Trophoblast cell (in vitro differentiated cells and primary cell): ENCODE data around the gene DPT.
A peak's percentile ranks its signal among the peaks of the same experiment; 100 is the strongest.

Experiments used
- DNase-seq, 2 donors: peaks; one replicate each; pipeline ENCODE4 v3.0.0-alpha.2; 2016
- H2AFZ ChIP-seq: 2 replicates; pipeline ENCODE4 v1.6.1; 2013; ENCODE audit warnings: low read length, moderate library complexity, mild to moderate bottlenecking; ENCODE audit not compliant: insufficient read depth, poor library complexity
- H2AK5ac ChIP-seq: 2 replicates; pipeline ENCODE4 v1.6.1; 2013; ENCODE audit warnings: mild to moderate bottlenecking, low read length
- H2BK120ac ChIP-seq: 2 replicates; pipeline ENCODE4 v1.6.1; 2013; ENCODE audit warnings: low read length, mild to moderate bottlenecking, moderate library complexity; ENCODE audit not compliant: insufficient read depth, poor library complexity
- H2BK12ac ChIP-seq: 2 replicates; pipeline ENCODE4 v1.6.1; 2013; ENCODE audit warnings: mild to moderate bottlenecking, low read length, moderate library complexity
- H2BK5ac ChIP-seq: 2 replicates; pipeline ENCODE4 v1.6.1; 2013; ENCODE audit warnings: low read length, low read depth, moderate library complexity, mild to moderate bottlenecking; ENCODE audit not compliant: poor library complexity
- H3K14ac ChIP-seq: 2 replicates; pipeline ENCODE4 v1.6.1; 2013; ENCODE audit warnings: mild to moderate bottlenecking, low read length
- H3K18ac ChIP-seq: 2 replicates; pipeline ENCODE4 v1.6.1; 2013; ENCODE audit warnings: mild to moderate bottlenecking, low read length
- H3K23ac ChIP-seq: 2 replicates; pipeline ENCODE4 v1.6.1; 2013; ENCODE audit warnings: low read length
- H3K27ac ChIP-seq: 2 replicates; pipeline ENCODE4 v1.5.1; 2013; ENCODE audit warnings: low read depth, mild to moderate bottlenecking, inconsistent platforms, low read length, moderate library complexity
- H3K27me3 ChIP-seq: 2 replicates; pipeline ENCODE4 v1.6.1; 2013; ENCODE audit warnings: inconsistent platforms, mild to moderate bottlenecking, low read length, moderate library complexity; ENCODE audit not compliant: insufficient read depth
- H3K36me3 ChIP-seq, 2 experiments: 1 replicate in 1 of 2; 2 replicates in 1 of 2; pipeline ENCODE4 v1.6.1; 2013; ENCODE audit warnings: low read length in 2 of 2, mild to moderate bottlenecking in 2 of 2, moderate library complexity in 1 of 2; ENCODE audit not compliant: insufficient read depth in 2 of 2, control insufficient read depth in 1 of 2
- H3K4ac ChIP-seq: 2 replicates; pipeline ENCODE4 v1.6.1; 2013; ENCODE audit warnings: low read depth, mild to moderate bottlenecking, low read length, moderate library complexity
- H3K4me1 ChIP-seq, 2 experiments: 1 replicate in 1 of 2; 2 replicates in 1 of 2; pipeline ENCODE4 v1.6.1; 2013; ENCODE audit warnings: low read length in 2 of 2, mild to moderate bottlenecking in 2 of 2, moderate library complexity in 1 of 2; ENCODE audit not compliant: insufficient read depth in 2 of 2, control insufficient read depth in 1 of 2
- H3K4me2 ChIP-seq: 2 replicates; pipeline ENCODE4 v1.6.1; 2013; ENCODE audit warnings: inconsistent platforms, mild to moderate bottlenecking, low read length, moderate library complexity
- H3K4me3 ChIP-seq: 2 replicates; pipeline ENCODE4 v1.5.1; 2013; ENCODE audit warnings: mild to moderate bottlenecking, low read depth, low read length, inconsistent platforms
- H3K79me1 ChIP-seq: one replicate; pipeline ENCODE4 v1.6.1; 2013; ENCODE audit warnings: low read length
- H3K79me2 ChIP-seq: 2 replicates; pipeline ENCODE4 v1.6.1; 2013; ENCODE audit warnings: low read length, mild to moderate bottlenecking; ENCODE audit not compliant: control insufficient read depth, insufficient read depth, poor library complexity
- H3K9ac ChIP-seq: 2 replicates; pipeline ENCODE4 v1.6.1; 2013; ENCODE audit warnings: mild to moderate bottlenecking, low read length
- H3K9me3 ChIP-seq: 2 replicates; pipeline ENCODE4 v1.6.1; 2013; ENCODE audit warnings: low read depth, mild to moderate bottlenecking, control low read depth, inconsistent platforms, low read length; ENCODE audit not compliant: insufficient read depth
- H4K12ac ChIP-seq: 2 replicates; pipeline ENCODE4 v1.6.1; 2013; ENCODE audit warnings: low read depth, mild to moderate bottlenecking, low read length, moderate library complexity
- H4K8ac ChIP-seq: 2 replicates; pipeline ENCODE4 v1.6.1; 2013; ENCODE audit warnings: low read depth, mild to moderate bottlenecking, low read length, moderate library complexity
- H4K91ac ChIP-seq: one replicate; pipeline ENCODE4 v1.6.1; 2013; ENCODE audit warnings: low read depth, mild to moderate bottlenecking, low read length, moderate library complexity
- WGBS: extraction: QIAGEN DNeasy Blood & Tissue Kit; methylation state at CpG from one replicate; pipeline ENCODE4 v1.1.7; 2013; ENCODE audit warnings: missing lambda C conversion rate; ENCODE audit not compliant: insufficient read length, insufficient coverage; ENCODE audit errors: extremely low coverage; 5-methylcytosine and 5-hydroxymethylcytosine counted together

The DPT gene

DNA sequence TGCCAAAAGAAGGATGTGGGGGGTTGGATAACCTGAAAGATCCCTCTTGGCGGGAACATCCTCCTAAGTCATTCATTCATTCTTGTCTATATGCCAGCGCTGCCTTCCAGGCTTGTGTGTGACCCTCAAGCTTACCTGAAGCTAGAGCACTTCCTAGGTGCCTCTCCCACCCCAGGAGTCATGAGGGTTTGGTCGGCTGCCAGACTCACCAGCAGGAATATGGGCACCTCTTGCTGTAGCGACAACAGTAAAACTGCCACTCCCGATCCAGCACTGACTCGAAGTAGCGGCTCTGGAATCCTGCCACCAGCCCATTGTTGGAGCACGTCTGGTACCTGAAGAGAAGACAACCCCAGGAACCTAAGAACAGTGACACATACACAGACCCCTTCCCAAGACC is 15.0 kb downstream of the DPT start:
- Histone ChIP-seq H3K27ac (no peak overlapping the region), H3K4me2 (no peak overlapping the region), H3K4me1 (peaks cover 4 to 7% of the 10 kb centered on the region in 2 experiments), H3K79me1 (peaks cover 5% of the 10 kb centered on the region), H3K9ac (no peak overlapping the region), H3K23ac (no peak overlapping the region), H2AFZ (no peak overlapping the region), H3K14ac (no peak overlapping the region), H3K9me3 (no peaks in the 10 kb centered on the region), H4K12ac (no peak overlapping the region), H3K36me3 (no peaks in the 10 kb centered on the region), H3K4me3 (no peak overlapping the region), H4K8ac (no peak overlapping the region), H4K91ac (no peak overlapping the region), H2BK5ac (no peak overlapping the region), H3K4ac (no peak overlapping the region), H3K18ac (no peak overlapping the region), H2BK12ac (peak overlapping the region; percentile 3), H3K27me3 (no peaks in the 10 kb centered on the region), H2BK120ac (no peak overlapping the region), H2AK5ac (no peak overlapping the region), H3K79me2 (no peaks in the 10 kb centered on the region)
- no peak for DNase-seq
- no CpG with 5 or more reads among the region's 8 CpGs for WGBS

DNA sequence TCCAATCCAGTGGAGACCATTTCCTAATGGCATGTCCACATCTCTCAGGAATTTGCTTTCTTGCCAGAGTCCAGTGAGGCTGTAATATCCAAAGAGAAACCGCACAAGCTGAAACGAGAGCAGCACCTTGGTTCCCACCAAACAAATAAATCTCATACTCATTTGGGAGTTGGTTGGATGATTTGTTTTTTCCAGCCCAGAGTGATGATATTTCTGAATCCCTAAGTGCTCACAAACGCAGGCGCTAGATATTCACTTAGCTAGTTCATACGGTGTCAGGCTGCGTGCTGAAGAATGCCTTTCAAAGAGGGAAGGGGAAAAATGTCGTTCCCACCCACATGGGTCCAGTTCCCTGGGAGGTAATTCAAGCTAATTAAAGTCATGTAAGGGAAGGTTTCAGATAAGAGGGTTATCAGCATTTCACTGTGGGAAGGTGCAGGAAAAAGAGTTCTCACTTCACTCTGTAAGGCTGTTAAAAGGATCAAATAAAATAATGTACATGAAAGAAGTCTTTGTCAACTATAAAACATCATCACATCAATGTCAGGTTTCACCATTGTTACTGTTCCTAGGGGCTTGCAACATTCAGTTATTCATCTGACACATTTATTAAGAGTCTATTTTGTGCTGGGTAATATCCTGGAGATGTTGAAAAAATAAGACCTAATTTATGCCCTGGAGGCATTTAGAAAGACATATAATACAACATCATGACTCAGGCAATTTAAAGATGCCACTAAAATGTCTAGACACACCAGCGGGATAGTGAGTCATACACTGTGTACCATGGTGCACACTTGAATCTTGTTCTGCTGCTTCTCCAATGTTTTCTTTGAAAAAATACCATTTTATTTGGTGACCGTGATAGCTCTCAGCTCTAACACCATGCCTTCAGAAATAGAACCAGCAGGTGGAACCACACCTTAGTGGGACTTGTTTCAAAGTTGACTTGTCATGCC is 19.3 kb downstream of the DPT start:
- Histone ChIP-seq H3K79me1 (peaks cover 5% of the 10 kb centered on the region), H3K23ac (no peak overlapping the region), H3K18ac (no peak overlapping the region), H4K8ac (peak overlapping the region; percentile 66), H3K36me3 (no peaks in the 10 kb centered on the region), H3K27ac (peak overlapping the region; percentile 37), H3K9ac (no peak overlapping the region), H3K4me2 (no peak overlapping the region), H3K4ac (no peak overlapping the region), H3K9me3 (no peaks in the 10 kb centered on the region), H3K79me2 (no peaks in the 10 kb centered on the region), H3K27me3 (no peaks in the 10 kb centered on the region), H2AFZ (no peak overlapping the region), H3K14ac (no peak overlapping the region), H2AK5ac (no peak overlapping the region), H2BK120ac (peak overlapping the region; percentile 82), H2BK5ac (peak overlapping the region; percentile 63), H3K4me3 (no peak overlapping the region), H4K12ac (no peak overlapping the region), H3K4me1 (peaks cover 4 to 6% of the 10 kb centered on the region in 2 experiments), H2BK12ac (peak overlapping the region; percentile 52), H4K91ac (peak overlapping the region; percentile 45)
- WGBS, result no CpG with 5 or more reads among the region's 9 CpGs
- peak; percentile 67 to 78 for DNase-seq

DNA sequence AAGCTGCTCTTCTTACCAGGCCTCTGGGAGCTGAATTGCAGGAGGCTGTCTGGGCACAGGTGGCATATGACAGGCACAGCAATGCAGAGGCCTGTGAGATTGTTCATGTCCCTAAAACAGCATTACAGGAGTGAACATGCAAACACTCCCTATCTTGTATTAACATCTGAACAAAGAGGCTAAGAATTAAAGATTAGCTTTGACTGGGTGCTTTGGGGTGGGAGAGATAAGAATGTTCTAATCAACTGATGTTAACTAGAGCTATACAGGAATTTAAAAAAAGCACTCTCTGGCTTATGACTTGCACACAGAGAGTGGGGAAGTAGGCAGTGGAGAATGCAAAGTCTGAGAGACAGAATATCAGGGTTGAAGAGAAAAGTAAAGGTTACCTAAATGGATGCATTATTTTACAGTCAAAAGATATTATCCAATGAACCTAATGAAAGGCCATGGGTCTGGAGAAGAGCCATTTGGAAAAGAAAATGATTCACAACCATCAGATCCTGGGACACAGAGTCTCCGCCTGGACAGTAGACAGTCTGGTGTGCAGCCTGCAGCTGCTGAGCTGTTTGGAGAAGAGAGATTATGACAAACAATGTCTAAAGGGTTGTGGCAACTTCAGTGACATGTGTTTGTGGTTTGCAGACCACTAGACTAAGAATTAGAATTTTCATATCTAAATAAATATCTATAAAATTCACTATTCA is 20.2 kb downstream of the DPT start:
- H3K36me3 ChIP-seq, result no peaks in the 10 kb centered on the region
- H3K4me2 ChIP-seq, result no peak overlapping the region
- H2BK12ac ChIP-seq, result no peak overlapping the region
- H3K27ac ChIP-seq, result peak overlapping the region; percentile 37
- no peak overlapping the region for H2BK120ac ChIP-seq
- H2AFZ ChIP-seq, result no peak overlapping the region
- H4K91ac ChIP-seq, result no peak overlapping the region
- peaks cover 4 to 6% of the 10 kb centered on the region in 2 experiments for H3K4me1 ChIP-seq
- no peaks in the 10 kb centered on the region for H3K79me2 ChIP-seq
- no peak overlapping the region for H3K14ac ChIP-seq
- H3K4ac ChIP-seq, result no peak overlapping the region
- no peak overlapping the region for H3K18ac ChIP-seq
- H3K27me3 ChIP-seq, result no peaks in the 10 kb centered on the region
- H3K4me3 ChIP-seq, result no peak overlapping the region
- H3K9ac ChIP-seq, result no peak overlapping the region
- no peak overlapping the region for H2AK5ac ChIP-seq
- no peak overlapping the region for H3K23ac ChIP-seq
- no CpG with 5 or more reads among the region's 1 CpG for WGBS
- H3K79me1 ChIP-seq, result peaks cover 5% of the 10 kb centered on the region
- no peak overlapping the region for H4K12ac ChIP-seq
- no peak for DNase-seq
- H4K8ac ChIP-seq, result no peak overlapping the region
- no peak overlapping the region for H2BK5ac ChIP-seq
- H3K9me3 ChIP-seq, result no peaks in the 10 kb centered on the region

DNA sequence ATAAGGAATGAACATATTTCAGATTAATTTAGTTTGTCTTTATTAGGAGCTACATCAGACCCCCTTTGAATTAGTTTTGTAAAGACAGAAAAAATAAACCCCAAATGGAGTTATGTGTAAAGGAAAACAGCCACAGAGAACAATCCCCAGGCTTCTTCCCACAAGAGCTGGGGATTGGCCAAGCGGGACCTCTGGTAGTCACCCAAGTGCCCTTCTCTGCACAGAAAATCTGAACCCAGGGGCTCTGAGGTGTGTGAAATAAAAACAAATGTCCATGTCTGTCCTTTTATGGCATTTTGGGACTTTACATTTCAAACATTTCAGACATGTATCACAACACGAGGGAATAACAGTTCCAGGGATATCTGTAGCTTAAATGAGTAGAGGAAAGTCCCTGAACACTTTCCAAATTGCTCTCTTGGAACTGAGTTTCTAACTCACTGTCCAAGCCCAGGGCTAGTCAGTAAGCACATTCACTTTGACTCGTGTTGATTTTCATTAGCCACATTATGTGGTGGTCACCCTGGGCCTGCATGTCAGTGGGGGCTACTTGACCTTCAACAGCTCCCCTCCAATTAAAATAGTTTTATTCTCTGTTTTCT is 22.5 kb downstream of the DPT start:
- Histone ChIP-seq H3K4me2 (no peak overlapping the region), H2BK120ac (no peak overlapping the region), H3K4ac (no peak overlapping the region), H3K23ac (no peak overlapping the region), H3K9ac (no peak overlapping the region), H3K79me1 (peaks cover 5% of the 10 kb centered on the region), H4K12ac (no peak overlapping the region), H2AFZ (no peak overlapping the region), H2BK12ac (no peak overlapping the region), H3K18ac (no peak overlapping the region), H3K14ac (no peak overlapping the region), H4K8ac (no peak overlapping the region), H3K27me3 (no peaks in the 10 kb centered on the region), H3K9me3 (no peaks in the 10 kb centered on the region), H2AK5ac (no peak overlapping the region), H3K4me3 (no peak overlapping the region), H3K79me2 (no peaks in the 10 kb centered on the region), H2BK5ac (no peak overlapping the region), H3K4me1 (peaks cover 4 to 6% of the 10 kb centered on the region in 2 experiments), H3K36me3 (no peaks in the 10 kb centered on the region), H3K27ac (no peak overlapping the region), H4K91ac (no peak overlapping the region)
- no CpG with 5 or more reads among the region's 3 CpGs for whole genome bisulfite sequencing
- DNase-seq, result no peak
